ENCODE results near the gene CENPH. TPM values are rescaled to one million over a fixed set of nuclear protein-coding genes. Genes with fewer than 3 reads are reported as not detected.
"Not testable (repeated sequence)": the region's sequence is repeated elsewhere in the genome, so short reads cannot be mapped to it uniquely, and the experiment has no call there.

The CENPH gene
- total RNA-seq, 1 donor from 2014 or later = 13.3 TPM

DNA sequence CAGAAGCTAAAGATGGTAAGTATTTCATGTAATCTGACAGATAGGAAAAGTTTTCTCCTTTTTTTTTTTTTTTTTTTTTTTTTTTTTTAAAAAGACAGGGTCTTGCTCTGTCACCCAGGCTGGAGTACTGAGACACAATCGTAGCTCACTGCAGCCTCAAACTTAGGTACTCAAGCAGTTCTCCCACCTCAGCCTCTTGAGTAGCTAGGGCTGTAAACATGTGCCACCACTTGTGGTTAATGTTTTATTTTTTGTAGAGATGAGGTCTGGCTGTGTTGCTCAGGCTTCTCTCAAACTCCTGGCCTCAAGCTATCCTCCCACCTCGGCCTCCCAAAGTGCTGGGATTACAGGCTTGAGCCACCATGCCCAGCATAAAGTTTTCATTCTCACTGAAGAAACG lies 63.1 kb downstream of the CENPH start:
- TF ChIP-seq, protein P1, sequence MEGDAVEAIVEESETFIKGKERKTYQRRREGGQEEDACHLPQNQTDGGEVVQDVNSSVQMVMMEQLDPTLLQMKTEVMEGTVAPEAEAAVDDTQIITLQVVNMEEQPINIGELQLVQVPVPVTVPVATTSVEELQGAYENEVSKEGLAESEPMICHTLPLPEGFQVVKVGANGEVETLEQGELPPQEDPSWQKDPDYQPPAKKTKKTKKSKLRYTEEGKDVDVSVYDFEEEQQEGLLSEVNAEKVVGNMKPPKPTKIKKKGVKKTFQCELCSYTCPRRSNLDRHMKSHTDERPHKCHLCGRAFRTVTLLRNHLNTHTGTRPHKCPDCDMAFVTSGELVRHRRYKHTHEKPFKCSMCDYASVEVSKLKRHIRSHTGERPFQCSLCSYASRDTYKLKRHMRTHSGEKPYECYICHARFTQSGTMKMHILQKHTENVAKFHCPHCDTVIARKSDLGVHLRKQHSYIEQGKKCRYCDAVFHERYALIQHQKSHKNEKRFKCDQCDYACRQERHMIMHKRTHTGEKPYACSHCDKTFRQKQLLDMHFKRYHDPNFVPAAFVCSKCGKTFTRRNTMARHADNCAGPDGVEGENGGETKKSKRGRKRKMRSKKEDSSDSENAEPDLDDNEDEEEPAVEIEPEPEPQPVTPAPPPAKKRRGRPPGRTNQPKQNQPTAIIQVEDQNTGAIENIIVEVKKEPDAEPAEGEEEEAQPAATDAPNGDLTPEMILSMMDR (IDR thresholded peaks at IDR 0.05; ENCODE audit: insufficient read depth, low read length, poor library complexity, severe bottlenecking) = no peak
- Histone ChIP-seq H3K36me3 (ENCODE audit: control insufficient read depth, insufficient read depth, low read length) (no peaks in the 10 kb centered on the region), H3K4me3 (ENCODE audit: low read depth, low read length) (no peak overlapping the region), H3K27me3 (ENCODE audit: control insufficient read depth, insufficient read depth, low read length) (no peaks in the 10 kb centered on the region)
- no peak for DNase-seq (ENCODE audit: low read depth)

DNA sequence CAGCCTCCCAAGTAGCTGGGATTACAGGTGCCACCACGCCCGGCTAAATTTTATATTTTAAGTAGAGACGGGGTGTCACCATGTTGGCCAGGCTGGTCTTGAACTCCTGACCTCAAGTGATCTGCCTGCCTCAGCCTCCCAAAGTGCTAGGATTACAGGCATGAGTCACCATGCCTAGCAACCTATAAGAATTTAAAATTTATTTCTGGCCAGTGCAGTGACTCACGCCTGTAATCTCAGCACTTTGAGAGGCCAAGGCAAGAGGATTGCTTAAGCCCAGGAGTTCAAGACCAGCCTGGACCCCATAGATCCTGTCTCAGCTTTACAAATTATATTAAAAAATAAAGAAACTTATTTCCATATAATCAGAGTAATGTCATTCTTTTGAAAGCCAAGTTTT lies 66.6 kb downstream of the CENPH start:
- H3K4me3 ChIP-seq (ENCODE audit: low read depth, low read length); H3K27me3 ChIP-seq (ENCODE audit: control insufficient read depth, insufficient read depth, low read length); H3K36me3 ChIP-seq (ENCODE audit: control insufficient read depth, insufficient read depth, low read length); DNase-seq (ENCODE audit: low read depth): not testable (repeated sequence)

DNA sequence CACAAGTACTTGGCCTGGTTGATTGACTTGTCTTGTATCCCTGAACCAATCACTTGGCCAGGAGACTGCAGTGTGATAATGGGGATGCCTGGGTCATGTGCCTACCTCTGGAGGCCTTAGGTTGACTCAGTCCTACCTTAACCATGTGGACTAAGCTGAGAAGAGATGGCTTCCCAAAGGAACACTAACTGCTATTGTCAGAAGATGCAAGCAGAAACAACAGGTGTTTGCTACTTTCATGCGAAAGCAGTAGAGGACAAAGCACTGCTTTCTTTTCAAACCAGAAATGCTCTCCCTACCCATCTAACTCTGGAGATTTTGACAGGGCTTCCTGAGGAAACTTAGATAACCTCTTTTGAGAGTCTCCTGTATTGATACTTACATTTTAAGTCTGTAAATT lies 68.2 kb downstream of the CENPH start:
- DNase-seq (ENCODE audit: low read depth) = no peak

More for the DNA sequence above, 68.2 kb downstream of the CENPH start:
- TF ChIP-seq, protein P1 (IDR thresholded peaks at IDR 0.05; ENCODE audit: insufficient read depth, low read length, poor library complexity, severe bottlenecking) = no peak
- no peaks in the 10 kb centered on the region for H3K27me3 ChIP-seq (ENCODE audit: control insufficient read depth, insufficient read depth, low read length)
- H3K36me3 ChIP-seq (ENCODE audit: control insufficient read depth, insufficient read depth, low read length) = peaks cover 2% of the 10 kb centered on the region
- no peak overlapping the region for H3K4me3 ChIP-seq (ENCODE audit: low read depth, low read length)

Other genes with a start within 250 kb of the CENPH start
- gene SLC30A5, start 95.6 kb upstream of the CENPH start, total RNA-seq = 42.8 and 45.0 TPM in 2 replicates
- gene CCNB1, start 22.4 kb upstream of the CENPH start, total RNA-seq = 32.6 and 34.0 TPM in 2 replicates
- gene CDK7, start 45.3 kb downstream of the CENPH start, total RNA-seq = 50.3 and 52.8 TPM in 2 replicates
- gene CCDC125, start 143.2 kb downstream of the CENPH start, total RNA-seq = 7.5 and 9.4 TPM in 2 replicates
- gene AK6, start 179.9 kb downstream of the CENPH start, total RNA-seq = 19.5 and 25.9 TPM in 2 replicates
- gene TAF9, start 179.9 kb downstream of the CENPH start, total RNA-seq = 66.9 and 67.2 TPM in 2 replicates
- 25.9 and 26.0 TPM in 2 replicates for gene RAD17, start 180.2 kb downstream of the CENPH start, total RNA-seq
- gene MARVELD2, start 225.5 kb downstream of the CENPH start, total RNA-seq = 27.6 and 28.6 TPM in 2 replicates

All from kidney epithelial cell (primary cell).